ENCODE data around the gene SPINDOC.

SPINDOC gene

DNA sequence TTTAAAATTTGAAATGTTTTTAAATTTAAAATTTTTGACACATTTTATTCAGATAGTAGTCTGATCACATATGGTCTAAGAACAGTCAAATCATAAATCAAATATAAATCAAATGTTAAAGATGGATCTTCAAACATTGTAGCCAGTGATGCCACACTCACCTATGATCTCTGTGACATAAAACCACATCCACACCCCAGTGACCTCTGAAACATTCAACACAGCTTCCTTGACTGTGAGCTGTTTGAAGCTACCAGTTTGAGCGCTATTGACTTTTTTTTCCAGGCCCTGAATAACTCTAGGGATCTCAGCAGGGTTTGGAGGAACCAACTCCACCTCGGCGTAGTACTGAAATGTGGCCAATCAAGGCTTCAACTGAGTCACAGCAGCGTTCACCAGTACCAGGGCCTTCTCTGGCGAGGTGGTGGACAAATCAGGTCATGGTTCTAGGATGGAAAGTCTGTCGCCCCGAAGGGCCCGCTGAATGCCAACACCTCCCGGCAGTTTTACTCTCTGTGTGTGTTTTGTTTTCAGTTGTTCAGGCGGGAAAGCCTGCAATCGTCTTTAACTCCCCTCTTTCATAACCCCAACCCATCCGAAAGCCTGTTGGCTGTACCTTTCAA, 21.4 kb downstream of the SPINDOC start:
- FAIRE-seq, result no peak

DNA sequence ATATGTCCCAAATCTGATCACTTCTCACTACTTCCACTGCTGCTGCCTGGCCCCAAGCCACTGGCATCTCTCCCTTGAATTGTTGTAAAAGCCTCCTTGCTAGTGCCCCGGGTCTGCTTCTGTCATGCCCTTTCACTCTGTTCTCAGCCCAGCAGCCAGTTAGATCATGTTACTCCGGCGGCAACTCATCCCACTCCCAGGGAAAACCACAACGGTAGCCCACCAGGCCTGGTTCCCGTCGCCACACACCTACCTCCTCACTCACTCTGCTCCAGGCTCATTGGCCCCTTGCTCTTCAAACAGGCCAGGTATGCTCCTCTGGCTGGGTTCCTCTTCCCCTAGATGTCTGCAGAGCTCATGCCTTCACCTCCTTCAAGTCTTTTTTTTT, 21.9 kb downstream of the SPINDOC start:
- FAIRE-seq, result no peak

GRCh38 chr11:63837027-63837688, 23.9 kb downstream of the SPINDOC start:
- no peak for FAIRE-seq

DNA sequence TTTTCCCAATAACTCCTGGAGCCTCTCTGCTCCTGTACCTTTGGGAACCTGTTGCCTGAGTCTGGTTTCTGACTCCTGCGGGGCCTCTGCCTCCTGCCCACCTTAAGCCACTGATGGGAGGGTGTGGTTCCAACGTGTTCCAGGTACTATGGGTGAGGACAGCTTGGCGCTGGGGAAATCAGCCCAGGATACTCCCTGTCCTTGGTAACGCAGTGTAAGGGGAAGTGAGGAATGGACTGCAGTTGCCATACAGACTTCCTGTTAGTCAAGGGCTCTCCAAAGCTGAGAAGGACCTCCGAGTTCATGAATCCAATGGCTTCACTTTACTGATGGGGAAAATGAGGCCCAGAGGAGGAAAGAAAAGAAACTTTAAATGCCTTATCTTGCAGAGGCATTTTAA, 24.5 kb downstream of the SPINDOC start:
- FAIRE-seq, result no peak

DNA sequence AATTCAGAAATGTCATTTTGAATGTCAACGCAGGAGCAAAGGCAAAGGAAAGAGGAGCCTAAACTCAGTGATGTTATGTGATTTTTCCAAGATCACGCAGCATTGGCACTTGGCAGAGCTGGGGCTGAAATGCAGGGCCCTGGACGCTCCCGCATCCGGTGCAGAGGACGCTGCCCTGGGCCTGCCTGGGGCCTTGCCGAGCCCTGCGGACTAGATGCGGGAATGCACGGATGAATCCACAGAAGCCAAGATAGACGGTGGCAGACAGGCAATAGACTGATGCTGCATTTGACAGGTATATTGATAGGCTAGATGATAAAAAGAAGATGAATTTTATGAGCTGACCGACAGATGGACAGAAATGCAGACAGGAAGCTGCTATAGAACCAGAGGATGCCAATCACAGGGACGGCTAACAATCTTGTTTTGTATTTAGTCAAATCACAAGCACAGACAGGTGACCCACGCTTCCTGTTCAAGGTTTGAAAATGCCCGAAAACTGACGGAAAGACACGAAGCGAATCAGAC, 25.0 kb downstream of the SPINDOC start:
- FAIRE-seq, result no peak

DNA sequence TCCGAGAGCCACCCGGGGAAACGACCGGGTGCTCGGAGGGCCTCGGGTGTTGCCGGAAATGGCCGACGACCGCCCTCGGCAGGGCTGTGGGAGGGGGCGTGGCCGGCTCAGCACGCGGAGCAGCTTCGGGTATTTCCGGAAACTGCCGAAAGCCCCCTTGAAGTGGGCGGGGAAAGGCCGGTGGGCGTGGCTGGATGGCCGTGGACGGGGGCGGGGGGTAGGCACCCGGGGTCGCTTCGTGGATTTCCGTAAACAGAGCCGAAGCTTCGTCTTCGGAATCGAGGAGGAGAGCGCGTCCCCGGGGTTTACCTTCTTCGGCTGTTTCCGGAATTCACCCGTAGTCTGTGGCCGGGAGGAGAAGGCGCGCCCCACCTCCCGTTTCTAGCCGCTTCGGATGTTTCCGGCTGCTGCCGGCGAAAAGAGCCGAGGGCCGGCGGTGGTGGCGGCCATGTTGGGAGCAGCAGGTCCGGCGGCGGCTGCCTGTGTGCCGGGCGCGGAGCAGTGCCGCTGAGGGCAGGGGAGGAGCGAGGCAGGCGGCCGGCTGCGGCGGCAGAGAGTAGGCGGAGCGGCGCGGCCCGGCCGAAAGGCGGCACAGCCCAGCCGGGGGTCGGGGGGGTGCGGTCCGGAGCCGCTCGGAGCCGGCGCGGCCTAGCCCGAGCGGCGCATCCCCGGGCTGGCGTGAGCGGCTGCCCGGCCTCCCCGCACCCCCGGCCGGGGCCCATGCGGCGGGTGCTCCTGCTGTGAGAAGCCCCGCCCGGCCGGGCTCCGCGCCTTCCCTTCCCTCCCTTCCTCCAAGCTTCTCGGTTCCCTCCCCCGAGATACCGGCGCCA, 25.6 kb downstream of the SPINDOC start, which contains the start of gene MARK2:
Gene MARK2, plus strand, starts transcription at position 433 of the 830 bp plus-strand sequence. Its CDS starts 397 bp downstream, at position 830.
- peak; percentile 97 for FAIRE-seq

DNA sequence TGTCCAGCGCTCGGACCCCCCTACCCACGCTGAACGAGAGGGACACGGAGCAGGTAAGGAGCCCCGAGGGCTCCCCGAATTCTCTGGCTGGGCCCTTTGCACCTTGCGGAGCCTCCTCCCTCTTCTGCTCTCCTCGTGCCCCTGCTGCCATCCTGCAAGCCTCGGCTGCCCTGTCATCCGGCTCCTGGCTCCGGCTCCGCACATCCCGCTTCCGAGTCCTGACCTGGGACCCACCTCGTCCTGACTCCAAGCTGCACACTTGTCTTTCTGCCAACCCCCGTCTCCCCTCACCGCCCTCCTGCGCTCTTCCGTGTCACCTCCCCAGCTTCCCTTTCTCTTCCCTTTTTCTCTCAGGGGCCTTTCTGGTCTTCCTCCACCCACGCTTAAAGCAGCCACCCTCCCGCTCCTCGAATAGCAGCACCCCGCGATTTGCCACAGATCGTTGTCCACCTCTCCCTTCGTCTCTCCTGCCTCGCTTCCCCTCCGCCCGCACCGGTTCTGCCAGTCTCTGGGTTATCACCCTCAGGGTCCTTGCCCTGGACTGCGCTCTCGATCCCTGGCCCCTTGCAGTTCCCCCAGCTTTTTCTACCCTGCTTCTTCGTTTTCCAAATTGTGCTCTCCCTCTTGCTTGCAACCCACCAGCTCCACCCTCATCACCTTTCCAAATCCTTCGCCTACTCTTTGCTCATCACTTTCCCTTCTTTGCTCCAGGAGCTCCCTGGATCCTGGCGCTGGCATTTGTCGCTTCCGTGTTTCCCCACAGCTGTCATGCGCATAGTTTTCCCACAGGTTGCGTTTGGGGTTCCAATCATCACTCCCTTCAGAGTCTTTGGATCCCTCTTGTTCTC, 26.5 kb downstream of the SPINDOC start:
- FAIRE-seq, result no peak

DNA sequence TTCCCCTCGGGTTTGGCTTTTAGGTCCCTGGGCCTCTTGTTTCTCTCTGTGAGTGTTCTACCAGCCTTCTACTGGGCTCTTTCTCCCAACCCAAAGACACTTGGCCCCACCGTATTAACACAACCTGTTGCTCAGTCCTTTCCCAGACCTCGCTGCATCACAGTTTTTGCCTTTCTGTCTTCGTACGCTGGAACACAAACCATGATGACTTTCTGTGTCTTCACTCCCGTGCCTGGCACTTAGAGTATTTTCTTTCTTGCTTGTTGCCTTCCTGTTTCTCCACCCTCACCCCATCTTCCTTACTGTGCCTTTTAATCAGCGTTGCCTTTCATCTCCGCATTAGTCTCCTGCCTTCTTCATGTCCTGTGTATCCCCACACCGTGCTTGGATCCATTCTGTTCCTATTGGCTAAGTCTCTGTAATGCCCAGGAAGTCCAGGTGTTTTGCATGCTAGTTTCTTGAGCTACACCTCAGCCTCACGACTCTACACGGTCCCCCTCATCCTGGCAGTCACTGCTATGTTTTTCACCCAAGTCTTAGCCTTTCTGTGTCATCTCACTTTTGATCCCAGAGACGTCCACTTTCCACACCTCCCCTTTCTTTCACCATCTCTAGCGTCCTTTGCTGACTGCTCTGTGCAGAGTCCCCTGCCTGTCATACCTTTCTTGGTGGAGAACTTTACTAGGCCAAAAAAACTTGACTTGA, 27.3 kb downstream of the SPINDOC start:
- FAIRE-seq, result no peak

DNA sequence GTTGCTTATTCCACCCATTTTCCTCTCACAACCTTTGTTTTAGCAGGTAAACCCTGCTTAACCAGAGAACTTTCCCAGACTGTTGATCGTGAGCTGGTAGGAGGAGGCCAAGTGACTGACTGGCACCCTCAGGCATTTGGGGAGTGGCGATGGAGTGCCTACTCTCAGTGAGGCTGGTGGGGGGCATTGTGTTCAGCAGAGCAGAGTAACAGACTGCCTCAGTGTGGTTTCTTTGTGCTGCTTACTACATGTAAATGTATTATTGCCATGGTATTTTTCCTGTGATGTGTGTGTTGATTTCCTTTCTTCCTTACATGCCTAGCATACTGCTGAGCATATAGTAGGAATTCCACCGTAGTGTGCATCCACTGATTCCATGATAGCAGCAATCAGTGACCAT, 28.3 kb downstream of the SPINDOC start:
- FAIRE-seq, result no peak

DNA sequence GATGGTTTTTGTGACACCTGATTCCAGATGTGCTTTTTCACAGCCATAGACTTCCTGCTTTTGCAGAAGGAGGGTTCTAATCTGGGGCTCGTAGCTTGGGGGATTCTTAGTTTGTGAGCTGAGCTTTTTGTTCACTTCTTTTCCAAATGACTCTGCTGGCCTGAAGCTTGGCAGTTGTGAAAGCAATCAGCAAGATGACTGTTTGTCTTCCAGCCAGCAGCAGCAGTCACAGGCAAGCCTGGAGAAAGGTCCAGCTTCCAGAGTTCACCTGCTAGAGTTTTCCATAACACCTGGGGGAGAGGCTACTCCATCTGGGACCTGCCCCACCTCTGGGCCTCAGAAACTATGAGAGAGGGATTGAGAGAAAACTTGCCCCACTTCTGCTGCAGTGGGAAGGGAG, 29.8 kb downstream of the SPINDOC start:
- no peak for FAIRE-seq

DNA sequence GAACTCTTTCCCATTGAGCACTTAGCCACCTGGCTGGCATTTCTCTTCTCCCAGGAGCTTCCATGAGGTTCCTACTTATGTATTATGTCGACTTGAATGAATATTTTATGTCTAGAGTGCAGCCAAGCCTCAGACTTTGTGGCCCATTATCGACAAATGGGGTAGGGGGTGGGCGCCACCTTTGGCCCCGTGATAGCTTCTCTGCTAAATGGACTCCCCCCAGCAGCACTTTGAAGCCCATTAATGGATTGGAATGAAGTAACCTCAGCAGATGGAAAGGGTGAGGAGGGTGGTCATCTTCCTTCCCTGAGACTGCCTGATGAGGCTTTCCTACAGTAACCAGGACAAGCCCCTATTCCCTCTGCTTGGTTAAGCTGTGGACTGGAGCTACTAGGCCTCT, 31.6 kb downstream of the SPINDOC start:
- FAIRE-seq, result no peak

DNA sequence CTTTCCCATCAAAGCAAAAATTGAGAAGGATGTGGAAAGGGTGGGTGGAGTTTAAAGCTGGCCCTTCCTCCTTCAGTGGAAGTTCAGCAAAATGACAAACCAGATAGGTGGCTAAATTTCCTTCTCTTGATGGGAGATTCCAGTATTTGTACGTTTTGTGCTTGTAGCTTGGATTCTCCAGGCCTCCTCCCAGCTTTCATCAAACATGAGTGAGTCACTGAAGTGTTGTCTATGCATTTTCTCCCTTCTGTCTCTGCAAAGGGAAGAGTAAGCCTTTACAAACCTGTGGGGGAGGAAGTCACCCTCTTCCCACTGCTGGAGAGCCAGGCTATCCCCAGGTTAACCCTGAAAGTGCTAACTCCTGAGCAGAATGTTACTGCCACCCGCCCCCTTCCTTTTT, 32.0 kb downstream of the SPINDOC start:
- no peak for FAIRE-seq

DNA sequence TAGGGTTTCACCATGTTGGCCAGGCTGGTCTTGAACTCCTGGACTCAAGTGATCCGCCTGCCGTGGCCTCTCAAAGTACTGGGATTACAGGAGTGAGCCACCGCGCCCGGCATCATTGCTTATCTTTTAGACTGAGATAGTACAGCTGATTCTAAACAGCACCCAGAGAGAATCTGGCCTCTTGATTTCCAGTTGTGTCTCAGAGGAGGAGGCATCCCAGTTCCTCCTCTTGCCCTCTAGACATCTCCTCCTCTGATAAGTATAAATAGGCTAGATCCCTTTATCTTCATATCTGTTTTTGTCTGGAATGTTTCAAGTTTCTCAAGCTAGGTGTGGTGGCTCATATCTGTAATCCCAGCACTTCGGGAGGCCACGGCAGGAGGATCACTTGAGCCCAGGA, 32.7 kb downstream of the SPINDOC start:
- FAIRE-seq, result no peak

DNA sequence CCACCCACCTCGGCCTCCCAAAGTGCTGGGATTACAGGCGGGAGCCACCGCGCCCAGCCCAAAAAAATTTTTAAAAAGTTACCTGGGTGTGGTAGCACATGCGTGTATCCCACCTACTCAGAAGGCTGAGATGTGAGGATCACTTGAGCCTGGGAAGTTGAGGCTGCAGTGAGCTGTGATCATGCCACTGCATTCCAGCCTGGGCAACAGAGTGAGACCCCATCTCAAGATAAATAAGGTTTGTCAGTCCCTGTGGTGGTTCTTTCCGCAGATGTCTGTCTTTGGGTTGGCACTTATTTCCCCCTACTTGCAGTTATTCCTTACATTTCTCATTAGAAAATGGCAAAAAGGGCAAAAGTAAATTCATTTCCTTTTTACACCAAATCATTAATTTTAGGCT, 33.6 kb downstream of the SPINDOC start:
- no peak for FAIRE-seq

GRCh38 chr11:63847363-63847762, 34.1 kb downstream of the SPINDOC start:
- no peak for FAIRE-seq

DNA sequence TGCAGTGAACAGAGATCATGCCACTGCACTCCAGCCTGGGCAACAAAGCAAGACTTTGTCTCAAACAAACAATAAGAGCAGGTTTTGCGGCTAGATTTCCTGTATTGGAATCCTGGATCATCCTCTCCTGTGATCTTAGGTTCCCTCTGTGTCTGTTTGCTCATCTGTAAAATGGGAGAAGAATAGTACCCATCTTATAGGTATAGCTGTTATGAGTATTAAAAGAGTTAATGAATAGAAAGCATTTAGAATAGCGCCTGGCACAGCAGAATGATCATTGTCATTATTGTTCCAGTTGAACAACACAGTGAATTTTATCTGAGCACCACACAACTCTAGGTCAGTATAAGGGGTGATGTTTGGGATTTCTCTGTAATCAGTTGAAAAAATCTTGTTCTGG, 36.4 kb downstream of the SPINDOC start:
- FAIRE-seq, result no peak

DNA sequence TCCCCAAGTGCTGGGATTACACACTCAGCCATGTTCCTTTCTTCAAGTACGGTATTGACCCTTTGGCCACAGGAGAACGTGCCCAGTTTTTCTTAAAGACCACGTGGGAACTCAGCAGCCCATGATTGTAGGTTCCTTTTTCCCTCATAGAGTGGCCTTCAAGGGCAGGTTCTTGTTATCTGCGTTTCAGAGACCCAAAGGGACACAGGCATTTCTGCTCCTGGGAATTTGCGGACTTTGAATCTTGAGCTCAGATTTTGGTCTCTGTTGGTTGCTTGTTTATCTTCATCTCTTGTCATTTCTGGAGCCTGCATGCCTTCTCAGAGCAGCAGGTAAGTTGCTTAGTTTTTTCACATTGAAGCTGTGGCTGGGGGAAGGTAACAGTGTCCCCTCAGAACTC, 37.7 kb downstream of the SPINDOC start:
- no peak for FAIRE-seq

DNA sequence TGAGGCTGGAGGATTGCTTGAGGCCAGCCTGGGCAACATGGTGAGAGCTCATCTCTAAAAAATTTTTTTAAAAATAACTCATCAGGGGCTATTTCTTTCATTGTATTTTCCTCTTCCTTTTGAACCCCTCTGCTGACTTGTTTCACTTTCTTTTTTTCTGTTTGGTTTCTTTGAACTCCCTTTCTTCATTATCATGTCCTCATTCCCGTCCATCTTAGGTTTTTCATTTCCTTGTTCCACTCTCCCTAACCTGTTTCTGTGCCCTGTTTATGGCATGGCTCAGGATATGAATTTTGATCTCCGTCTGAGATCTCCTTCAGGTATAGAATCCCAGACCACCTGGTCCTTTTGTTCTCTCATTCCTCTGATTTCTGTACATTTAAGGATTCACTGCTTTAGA, 38.1 kb downstream of the SPINDOC start:
- no peak for FAIRE-seq

DNA sequence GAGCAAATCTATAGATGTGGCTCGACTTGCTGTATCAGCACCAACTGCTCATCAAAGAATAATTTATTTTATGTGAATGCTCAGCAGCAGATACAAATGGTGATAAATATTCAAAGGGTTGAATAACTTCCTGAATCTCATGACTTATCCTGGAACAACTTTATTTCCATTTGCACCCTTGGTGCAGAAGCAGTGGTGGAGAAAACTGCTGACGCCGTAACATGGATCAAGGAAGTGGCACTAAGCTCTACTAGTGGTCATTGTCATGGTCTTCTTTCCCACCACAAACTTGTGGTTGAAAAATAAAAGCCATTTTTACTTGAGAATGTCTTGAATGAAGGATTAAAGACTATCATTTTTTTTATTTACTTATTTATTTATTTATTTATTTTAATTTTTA, 40.2 kb downstream of the SPINDOC start:
- FAIRE-seq, result no peak

- FAIRE-seq, result no peak
Measured at GRCh38 chr11:63854696-63855095, 41.4 kb downstream of the SPINDOC start.

- no peak for FAIRE-seq
Measured at GRCh38 chr11:63855975-63856374, 42.7 kb downstream of the SPINDOC start.
